Right lobe of liver (tissue), 4 donors: ENCODE measurements around the gene CNGB1.

Experiments
- POLR2A ChIP-seq: fragments of 450-650 bp; IDR thresholded peaks from one replicate; pipeline ENCODE4 v1.6.1; 2017; ENCODE audit warnings: antibody characterized with exemption, mild to moderate bottlenecking
- TF ChIP-seq, protein P1 (sequence below), 4 donors: fragments of 200-600 bp in 3 of 4; fragments of 450-650 bp in 1 of 4; IDR thresholded peaks; one replicate each; pipeline versions ENCODE4 v1.5.1 to v1.8.0; 2016 to 2022; ENCODE audit warnings: antibody characterized with exemption in 4 of 4, mild to moderate bottlenecking in 2 of 4
- donor health status: DM: no; HTN: no; CAD: no.
- donor health status: DM: no; HTN: no; CAD: no.
- donor health status: DM: no; HTN: yes; CAD: no.

DNA sequence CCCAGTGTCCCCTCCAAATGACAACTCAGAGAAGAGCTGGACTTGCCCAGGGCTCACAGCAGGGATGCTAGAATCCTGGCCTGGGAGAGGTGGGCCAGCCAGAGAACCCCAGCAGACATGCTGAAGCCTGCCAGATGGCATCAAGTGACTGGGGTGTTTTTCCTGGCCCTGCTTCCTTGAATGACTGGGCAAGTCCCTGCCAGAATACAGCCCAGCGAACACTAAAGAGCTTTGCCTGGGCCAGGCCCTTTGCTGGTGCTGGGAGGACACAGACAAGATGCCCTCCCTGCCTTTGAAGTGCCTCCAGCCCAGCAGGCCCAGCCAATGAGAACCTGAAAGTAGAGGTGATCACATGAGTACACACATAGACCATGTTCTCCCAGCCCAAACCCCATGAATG, 18.0 kb upstream of the CNGB1 start:
- TF ChIP-seq, protein P1, sequence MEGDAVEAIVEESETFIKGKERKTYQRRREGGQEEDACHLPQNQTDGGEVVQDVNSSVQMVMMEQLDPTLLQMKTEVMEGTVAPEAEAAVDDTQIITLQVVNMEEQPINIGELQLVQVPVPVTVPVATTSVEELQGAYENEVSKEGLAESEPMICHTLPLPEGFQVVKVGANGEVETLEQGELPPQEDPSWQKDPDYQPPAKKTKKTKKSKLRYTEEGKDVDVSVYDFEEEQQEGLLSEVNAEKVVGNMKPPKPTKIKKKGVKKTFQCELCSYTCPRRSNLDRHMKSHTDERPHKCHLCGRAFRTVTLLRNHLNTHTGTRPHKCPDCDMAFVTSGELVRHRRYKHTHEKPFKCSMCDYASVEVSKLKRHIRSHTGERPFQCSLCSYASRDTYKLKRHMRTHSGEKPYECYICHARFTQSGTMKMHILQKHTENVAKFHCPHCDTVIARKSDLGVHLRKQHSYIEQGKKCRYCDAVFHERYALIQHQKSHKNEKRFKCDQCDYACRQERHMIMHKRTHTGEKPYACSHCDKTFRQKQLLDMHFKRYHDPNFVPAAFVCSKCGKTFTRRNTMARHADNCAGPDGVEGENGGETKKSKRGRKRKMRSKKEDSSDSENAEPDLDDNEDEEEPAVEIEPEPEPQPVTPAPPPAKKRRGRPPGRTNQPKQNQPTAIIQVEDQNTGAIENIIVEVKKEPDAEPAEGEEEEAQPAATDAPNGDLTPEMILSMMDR (IDR thresholded peaks at IDR 0.05): no peak
- no peak for TF ChIP-seq POLR2A
